HG03439 (cell line): Measurements from ENCODE around the gene VWA8.
"Not testable (repeated sequence)": the region's sequence is repeated elsewhere in the genome, so short reads cannot be mapped to it uniquely, and the experiment has no call there.

ENCODE experiments used
- ATAC-seq: cut with Tn5 transposase; IDR thresholded peaks from one replicate; pipeline ENCODE4 v1.9.1; 2021; ENCODE audit warnings: mild to moderate bottlenecking, moderate library complexity; ENCODE audit not compliant: unreplicated experiment

Gene VWA8

DNA sequence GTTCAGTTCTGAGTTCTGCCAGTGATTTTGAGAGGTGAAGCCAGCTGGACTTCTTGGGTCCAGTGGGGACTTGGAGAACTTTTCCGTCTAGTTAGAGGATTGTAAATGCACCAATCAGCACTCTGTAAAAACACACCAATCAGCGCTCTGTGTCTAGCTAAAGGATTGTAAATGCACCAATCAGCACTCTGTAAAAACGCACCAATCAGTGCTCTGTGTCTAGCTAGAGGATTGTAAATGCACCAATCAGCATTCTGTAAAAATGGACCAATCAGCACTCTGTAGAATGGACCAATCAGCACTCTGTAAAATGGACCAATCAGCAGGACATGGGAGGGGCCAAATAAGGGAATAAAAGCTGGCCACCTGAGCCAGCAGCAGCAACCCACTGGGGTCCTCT lies 418.1 kb downstream of the VWA8 start:
- not testable (repeated sequence) for ATAC-seq

DNA sequence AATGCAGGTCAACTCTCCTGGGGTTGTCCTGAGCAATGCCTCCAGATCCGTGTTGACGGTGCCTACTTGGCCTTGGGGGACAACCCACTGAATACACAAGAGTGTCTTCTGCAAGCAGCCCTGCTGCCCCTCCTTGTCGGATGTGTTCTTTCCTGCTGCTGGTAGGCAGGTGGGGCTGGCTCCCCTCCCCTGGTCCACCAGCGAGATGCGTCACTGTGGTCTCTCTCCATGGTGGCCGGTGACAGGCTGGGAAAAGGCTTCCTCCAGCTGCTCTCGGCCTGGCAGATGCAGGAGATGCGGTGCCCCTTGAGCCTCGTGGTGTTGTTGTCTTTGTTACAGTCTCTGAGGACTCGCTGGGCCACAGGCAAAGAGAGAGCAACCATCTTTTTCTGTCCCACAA lies 418.6 kb downstream of the VWA8 start:
- ATAC-seq: no peak

DNA sequence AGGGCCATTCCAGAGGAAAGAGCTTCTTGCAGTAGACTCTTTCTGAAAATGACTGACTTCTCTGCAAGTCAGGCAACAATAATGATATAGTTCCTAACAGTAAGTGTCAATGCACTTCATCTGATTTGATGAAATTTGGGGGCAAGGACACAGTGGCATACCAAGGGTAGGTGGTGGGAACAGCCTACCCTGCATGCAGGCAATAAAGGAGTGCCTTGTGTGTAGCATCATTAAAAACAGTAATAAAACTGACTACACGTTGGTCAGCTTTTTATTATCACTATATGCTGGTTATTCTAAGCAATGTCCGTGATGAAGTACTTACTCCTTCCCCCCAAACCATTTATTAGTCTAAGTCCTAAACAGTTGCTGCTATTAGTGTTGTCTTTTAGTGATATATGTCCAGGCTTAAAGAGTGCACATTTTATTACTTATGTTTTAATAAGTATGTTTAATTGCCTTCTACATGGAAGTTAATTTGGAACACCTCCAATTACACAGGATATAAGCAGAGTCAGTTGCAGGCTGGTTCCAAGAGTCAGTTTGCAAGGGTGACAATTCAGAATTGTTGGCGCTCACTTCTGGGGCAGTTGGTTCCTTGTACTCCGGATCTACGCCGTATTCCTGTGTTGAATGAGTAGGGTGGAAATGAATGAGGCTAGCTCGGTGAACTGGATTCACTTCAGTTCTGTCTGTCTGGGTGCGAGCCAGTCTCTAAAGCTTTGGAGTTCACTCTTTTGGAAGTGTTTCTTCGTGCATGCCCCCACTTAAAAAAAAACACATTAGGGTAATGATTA lies 419.6 kb downstream of the VWA8 start:
- no peak for ATAC-seq

DNA sequence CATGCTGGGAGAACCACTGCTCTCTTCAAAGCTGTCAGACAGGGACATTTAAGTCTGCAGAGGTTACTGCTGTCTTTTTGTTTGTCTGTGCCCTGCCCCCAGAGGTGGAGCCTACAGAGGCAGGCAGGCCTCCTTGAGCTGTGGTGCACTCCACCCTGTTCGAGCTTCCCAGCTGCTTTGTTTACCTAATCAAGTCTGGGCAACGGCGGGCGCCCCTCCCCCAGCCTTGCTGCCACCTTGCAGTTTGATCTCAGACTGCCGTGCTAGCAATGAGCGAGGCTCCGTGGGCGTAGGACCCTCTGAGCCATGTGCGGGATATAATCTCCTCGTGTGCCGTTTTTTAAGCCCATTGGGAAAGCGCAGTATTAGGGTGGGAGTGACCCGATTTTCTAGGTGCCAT lies 420.7 kb downstream of the VWA8 start:
- not testable (repeated sequence) for ATAC-seq

DNA sequence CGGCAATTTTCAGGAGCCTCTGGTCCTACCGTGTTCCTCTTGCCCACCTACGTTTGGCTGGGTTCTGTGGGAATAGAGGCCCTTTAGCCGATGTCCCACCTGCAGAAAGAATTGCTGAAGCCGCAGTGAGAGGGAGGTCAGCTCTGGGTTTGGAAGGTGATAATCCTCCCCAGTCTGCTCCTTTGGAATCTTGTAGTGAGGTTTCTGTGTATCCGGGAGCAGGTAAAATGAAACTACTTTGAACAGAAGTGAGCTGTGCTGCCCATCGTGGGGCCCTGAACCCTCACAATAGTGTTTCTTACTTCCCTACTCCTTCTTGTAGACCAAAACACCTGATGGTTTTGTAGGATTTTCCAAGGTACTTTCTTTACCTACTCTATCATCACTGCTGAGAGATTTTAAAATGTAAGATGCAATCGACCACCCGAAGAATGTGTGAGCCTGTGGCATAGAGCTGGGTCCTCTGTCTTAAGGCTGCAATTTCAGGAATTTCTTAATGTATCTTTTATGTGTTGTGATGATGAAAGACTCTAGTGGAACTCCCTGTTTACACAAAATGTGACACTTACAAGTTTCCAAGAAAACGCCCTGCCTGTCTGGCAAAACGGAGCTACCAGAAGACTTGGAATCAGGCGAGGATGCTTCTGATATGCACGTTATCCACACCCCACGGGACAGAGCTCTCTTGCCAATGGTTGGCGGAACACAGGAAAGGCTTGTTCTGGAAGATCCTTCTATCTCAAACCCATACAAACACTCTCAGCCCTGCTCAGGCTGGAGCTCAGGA lies 427.4 kb downstream of the VWA8 start:
- ATAC-seq: no peak

DNA sequence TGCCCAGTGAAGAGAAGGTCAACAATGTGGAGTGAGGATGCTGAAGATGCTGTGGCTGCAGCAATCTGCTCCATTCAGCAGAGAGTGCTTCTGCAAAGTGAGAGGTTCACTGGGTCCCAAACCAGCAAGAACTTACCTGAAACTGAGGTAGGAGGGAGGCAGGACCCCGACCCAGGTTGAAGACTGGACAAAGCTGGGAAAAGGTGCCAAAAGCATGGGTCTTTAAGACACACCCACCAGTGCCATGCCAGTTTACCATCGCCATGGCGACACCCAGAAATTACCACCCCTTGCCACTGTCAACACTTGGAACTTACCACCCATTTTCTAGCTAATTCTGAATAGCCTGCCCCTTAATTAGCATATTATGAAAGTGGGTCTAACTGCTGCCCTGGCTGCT lies 432.9 kb downstream of the VWA8 start:
- no peak for ATAC-seq

DNA sequence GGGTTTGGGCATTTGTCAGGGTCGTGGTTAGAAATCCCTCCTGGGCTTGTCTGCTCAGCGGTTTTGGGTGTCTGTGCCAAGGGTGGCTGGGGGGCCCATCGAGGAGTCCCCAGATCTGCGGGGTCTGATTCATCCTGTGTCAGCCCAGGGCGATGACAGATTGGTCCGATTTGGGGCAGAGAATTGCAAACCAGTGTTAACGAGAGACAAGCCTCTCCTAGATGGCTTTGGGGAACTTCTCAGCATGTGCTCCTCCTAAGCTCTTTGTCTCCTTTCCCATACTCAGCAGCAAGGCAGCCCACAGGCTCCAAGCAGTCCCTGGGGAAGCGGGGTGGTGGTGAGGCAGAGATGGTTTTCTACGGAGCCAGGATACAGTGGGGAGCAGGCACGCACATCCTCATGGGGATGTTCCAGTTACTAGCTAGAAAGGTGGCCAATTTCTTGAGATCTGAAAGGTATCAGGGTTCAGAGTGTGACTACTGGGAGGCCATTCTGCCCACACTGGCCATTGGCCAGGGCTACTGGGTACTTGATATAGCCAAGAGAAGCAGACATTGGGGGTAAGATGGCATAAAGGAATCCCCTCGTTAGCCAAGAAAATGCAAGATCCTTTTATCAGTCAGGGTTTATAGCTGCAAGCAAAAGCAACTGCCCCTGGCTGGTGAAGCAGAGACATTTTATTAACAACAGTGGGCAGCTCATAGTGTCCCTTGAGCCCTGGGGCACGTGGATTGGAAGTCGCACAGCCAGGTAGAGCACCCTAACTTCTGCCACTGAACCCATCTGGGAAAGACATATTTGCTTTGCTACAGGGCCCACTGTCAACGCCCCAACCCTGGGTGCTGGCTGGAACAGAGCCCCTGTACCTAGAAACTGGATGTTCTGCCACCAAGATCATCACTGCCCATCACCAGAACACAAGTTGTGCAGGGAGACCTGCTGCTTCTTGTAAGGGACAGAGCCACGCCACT lies 440.0 kb downstream of the VWA8 start:
- no peak for ATAC-seq

DNA sequence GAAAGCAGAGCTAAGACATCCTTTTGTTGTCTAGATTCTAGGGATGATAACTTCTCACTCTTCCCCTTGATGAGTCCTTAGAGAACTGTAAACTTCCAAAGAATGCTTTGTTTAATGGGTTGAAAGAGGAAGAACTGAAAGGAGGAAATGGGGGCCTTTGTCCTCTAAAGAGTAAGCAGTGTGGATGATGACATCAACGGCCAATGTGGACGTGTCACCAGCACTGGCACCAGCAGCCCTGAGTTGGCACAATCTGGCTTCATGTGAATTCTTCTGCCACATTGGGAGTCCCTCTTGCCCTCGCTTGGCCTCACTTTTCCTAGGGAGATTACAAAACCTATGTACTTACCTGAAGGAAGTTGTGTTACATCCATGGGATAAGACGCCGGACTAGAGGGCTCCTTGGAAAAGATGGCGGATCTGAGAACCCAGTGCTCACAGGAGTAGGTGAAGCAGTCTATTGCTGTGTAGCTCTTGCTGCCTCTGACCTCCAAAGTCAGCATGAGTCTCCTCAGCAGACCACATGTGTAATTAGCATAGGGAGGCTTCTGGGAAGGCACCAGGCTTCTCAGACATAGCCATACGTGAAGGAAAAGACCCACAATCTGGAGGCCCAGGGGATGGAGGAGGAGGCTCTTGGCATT lies 440.8 kb downstream of the VWA8 start:
- ATAC-seq: no peak
